SK-N-MC (cell line): ENCODE results near the gene DCTN2.

Source experiments
- EZH2 ChIP-seq: fragments of 200-600 bp; sonication (generic); IDR thresholded peaks from one replicate; pipeline ENCODE4 v1.6.1; 2017; ENCODE audit warnings: antibody characterized with exemption
- POLR2AphosphoS5 ChIP-seq: IDR thresholded peaks from 2 replicates; pipeline ENCODE4 v1.6.1; 2012; ENCODE audit warnings: mild to moderate bottlenecking, low read depth, low read length, borderline replicate concordance

DNA sequence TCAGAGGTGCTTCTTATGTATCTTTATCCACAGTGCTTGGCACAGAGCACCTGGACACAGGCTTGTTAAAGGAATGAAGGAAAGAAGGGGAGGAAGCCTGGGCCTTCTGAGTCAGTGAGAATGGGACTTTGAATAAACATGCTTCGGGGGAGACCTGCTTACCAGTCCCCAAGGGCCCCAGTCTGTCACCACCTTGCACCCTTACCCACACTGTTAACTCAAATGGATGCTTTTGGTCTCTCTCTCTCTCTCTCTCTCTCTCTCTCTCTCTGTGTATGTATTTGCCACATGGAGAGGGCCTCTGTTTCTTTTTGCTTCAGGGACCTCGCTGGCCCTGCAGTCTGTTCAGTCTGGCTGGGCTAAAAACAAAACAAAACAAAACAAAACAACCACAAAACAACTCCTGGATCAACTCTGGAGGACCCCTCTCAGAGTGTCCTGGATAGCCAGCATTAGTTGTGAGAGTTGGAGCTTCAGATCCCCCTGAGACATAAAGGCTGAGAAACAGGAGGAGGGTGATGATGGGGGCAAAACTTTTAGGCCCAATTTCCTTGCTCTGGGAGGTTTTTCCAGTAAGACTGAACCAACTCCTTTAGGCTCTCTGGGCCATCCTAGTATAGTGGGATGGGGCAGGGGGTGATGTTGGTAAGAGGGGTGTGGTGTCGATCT is 4.8 kb upstream of the DCTN2 start:
- TF ChIP-seq EZH2: no peak
- TF ChIP-seq POLR2AphosphoS5: no peak
